SK-N-SH treated with all-trans-retinoic acid at 6 μM for 48 hours (cell line): ENCODE measurements around the gene CCDC81.
A peak's percentile ranks its signal among the peaks of the same experiment; 100 is the strongest.

Experiments used
- ATAC-seq: fragments of 200-7000 bp; cut with Tn5 transposase; 3 replicates; pipeline ENCODE4 v1.9.1; 2020; ENCODE audit warnings: mild to moderate bottlenecking, moderate library complexity
- ARNTL ChIP-seq: fragments of 450-650 bp; formaldehyde crosslinking; IDR thresholded peaks from 2 replicates; pipeline ENCODE4 v1.5.0; 2020; ENCODE audit warnings: low read depth, mild to moderate bottlenecking, moderate library complexity, borderline replicate concordance
- CSDC2 ChIP-seq: fragments of 250-450 bp; sonication (Bioruptor Pico); IDR thresholded peaks from 2 replicates; pipeline ENCODE4 v1.5.0; 2020; ENCODE audit warnings: mild to moderate bottlenecking, moderate library complexity
- ESRRG ChIP-seq: fragments of 250-450 bp; sonication (Bioruptor Pico); IDR thresholded peaks from 2 replicates; pipeline ENCODE4 v1.6.1; 2021; ENCODE audit warnings: mild to moderate bottlenecking
- GLIS3 ChIP-seq: fragments of 250-450 bp; sonication (Bioruptor Pico); IDR thresholded peaks from 2 replicates; pipeline ENCODE4 v1.5.0; 2020; ENCODE audit warnings: mild to moderate bottlenecking, moderate library complexity
- ISL1 ChIP-seq: fragments of 250-450 bp; sonication (Bioruptor Pico); IDR thresholded peaks from 2 replicates; pipeline ENCODE4 v2.1.2; 2022; ENCODE audit warnings: mild to moderate bottlenecking, moderate library complexity
- OSR1 ChIP-seq: fragments of 250-450 bp; sonication (Bioruptor Pico); IDR thresholded peaks from 2 replicates; pipeline ENCODE4 v1.8.0; 2022; ENCODE audit warnings: moderate library complexity, mild to moderate bottlenecking, inconsistent platforms
- PPARA ChIP-seq: fragments of 250-450 bp; sonication (Bioruptor Pico); IDR thresholded peaks from 2 replicates; pipeline ENCODE4 v1.5.0; 2020; ENCODE audit warnings: mild to moderate bottlenecking, borderline replicate concordance
- RARB ChIP-seq: fragments of 250-450 bp; sonication (Bioruptor Pico); IDR thresholded peaks from 2 replicates; pipeline ENCODE4 v1.8.0; 2021; ENCODE audit warnings: mild to moderate bottlenecking, moderate library complexity
- TCF4 ChIP-seq: fragments of 250-450 bp; sonication (Bioruptor Pico); IDR thresholded peaks from 2 replicates; pipeline ENCODE4 v1.8.0; 2021; ENCODE audit warnings: mild to moderate bottlenecking, moderate library complexity, borderline replicate concordance
- TOX ChIP-seq: fragments of 250-450 bp; sonication (Bioruptor Pico); IDR thresholded peaks from 2 replicates; pipeline ENCODE4 v1.8.0; 2021; ENCODE audit warnings: mild to moderate bottlenecking, moderate library complexity, borderline replicate concordance
- TSHZ2 ChIP-seq: fragments of 250-450 bp; sonication (Bioruptor Pico); IDR thresholded peaks from 2 replicates; pipeline ENCODE4 v1.5.0; 2020; ENCODE audit warnings: mild to moderate bottlenecking, moderate library complexity
- ZC3H10 ChIP-seq: fragments of 250-450 bp; sonication (Bioruptor Pico); IDR thresholded peaks from 2 replicates; pipeline ENCODE4 v1.5.1; 2021; ENCODE audit warnings: mild to moderate bottlenecking, moderate library complexity
- ZFP3 ChIP-seq: fragments of 250-450 bp; sonication (Bioruptor Pico); IDR thresholded peaks from 2 replicates; pipeline ENCODE4 v1.5.0; 2020; ENCODE audit warnings: mild to moderate bottlenecking, moderate library complexity
- ZFP30 ChIP-seq: fragments of 450-650 bp; formaldehyde crosslinking; IDR thresholded peaks from 2 replicates; pipeline ENCODE4 v1.5.0; 2022; ENCODE audit warnings: mild to moderate bottlenecking, moderate library complexity
- ZNF565 ChIP-seq: fragments of 450-650 bp; formaldehyde crosslinking; conservative IDR thresholded peaks from 2 replicates; pipeline ENCODE4 v1.5.0; 2020; ENCODE audit warnings: low read depth, mild to moderate bottlenecking, moderate library complexity
- ZNF70 ChIP-seq: fragments of 450-650 bp; formaldehyde crosslinking; IDR thresholded peaks from 2 replicates; pipeline ENCODE4 v1.5.0; 2020; ENCODE audit warnings: mild to moderate bottlenecking, moderate library complexity
- ZNF8 ChIP-seq: fragments of 450-650 bp; formaldehyde crosslinking; IDR thresholded peaks from 2 replicates; pipeline ENCODE4 v1.5.0; 2020; ENCODE audit warnings: mild to moderate bottlenecking, moderate library complexity
- TF ChIP-seq, protein P1 (sequence below): fragments of 250-450 bp; sonication (Bioruptor Pico); IDR thresholded peaks from 2 replicates; pipeline ENCODE4 v1.8.0; 2021; ENCODE audit warnings: low read depth, mild to moderate bottlenecking, moderate library complexity, borderline replicate concordance
- TF ChIP-seq, protein P2 (sequence below): fragments of 250-450 bp; sonication (Bioruptor Pico); IDR thresholded peaks from 2 replicates; pipeline ENCODE4 v1.5.1; 2021; ENCODE audit warnings: mild to moderate bottlenecking, moderate library complexity

Gene CCDC81

DNA sequence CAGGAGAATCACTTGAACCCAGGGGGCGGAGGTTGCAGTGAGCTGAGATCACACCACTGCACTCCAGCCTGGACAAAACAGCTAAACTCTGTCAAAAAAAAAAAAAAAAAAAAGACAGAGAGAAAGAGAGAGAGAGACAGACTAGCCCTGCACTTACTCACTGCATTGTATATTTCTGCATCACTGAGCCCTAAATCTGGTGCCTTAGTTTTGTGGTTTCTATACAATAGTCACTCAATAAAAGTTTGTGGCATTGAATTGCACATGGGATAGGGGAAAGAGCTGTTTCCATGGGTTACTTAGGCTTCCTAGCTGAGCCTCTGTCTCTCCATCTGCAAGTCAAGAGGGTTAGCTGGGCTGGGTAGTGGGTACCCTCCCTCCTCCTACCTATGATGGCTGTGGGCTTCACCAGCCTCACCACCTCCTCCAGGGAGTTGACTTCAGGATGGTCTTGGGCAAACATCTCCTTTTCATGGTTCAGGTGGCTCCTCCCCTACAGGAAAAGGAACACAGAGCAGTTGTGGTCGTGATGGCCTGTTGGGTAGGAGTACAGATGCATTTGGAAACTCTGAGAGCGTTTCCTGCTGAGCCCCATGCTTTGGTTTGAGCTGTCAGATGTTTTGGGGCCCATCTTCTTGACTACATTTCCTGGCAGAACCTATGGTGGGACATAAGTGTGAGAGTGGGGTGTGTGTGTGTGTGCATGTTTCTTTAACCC lies 73.2 kb downstream of the CCDC81 start:
- no peak for ATAC-seq
- TF ChIP-seq ZFP3 (CRISPR knock-in tag): no peak
- no peak for TF ChIP-seq ZNF565
- TF ChIP-seq, protein P1, sequence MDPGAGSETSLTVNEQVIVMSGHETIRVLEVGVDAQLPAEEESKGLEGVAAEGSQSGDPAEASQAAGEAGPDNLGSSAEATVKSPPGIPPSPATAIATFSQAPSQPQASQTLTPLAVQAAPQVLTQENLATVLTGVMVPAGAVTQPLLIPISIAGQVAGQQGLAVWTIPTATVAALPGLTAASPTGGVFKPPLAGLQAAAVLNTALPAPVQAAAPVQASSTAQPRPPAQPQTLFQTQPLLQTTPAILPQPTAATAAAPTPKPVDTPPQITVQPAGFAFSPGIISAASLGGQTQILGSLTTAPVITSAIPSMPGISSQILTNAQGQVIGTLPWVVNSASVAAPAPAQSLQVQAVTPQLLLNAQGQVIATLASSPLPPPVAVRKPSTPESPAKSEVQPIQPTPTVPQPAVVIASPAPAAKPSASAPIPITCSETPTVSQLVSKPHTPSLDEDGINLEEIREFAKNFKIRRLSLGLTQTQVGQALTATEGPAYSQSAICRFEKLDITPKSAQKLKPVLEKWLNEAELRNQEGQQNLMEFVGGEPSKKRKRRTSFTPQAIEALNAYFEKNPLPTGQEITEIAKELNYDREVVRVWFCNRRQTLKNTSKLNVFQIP (CRISPR knock-in tag): no peak
- TF ChIP-seq ZNF70 (CRISPR knock-in tag): no peak
- no peak for TF ChIP-seq TCF4 (CRISPR knock-in tag)
- TF ChIP-seq ARNTL (CRISPR knock-in tag): no peak
- no peak for TF ChIP-seq ZC3H10 (CRISPR knock-in tag)
- no peak for TF ChIP-seq TSHZ2 (CRISPR knock-in tag)
- TF ChIP-seq ISL1 (CRISPR knock-in tag): no peak
- no peak for TF ChIP-seq OSR1 (CRISPR knock-in tag)
- TF ChIP-seq TOX (CRISPR knock-in tag): no peak
- no peak for TF ChIP-seq ZNF8

DNA sequence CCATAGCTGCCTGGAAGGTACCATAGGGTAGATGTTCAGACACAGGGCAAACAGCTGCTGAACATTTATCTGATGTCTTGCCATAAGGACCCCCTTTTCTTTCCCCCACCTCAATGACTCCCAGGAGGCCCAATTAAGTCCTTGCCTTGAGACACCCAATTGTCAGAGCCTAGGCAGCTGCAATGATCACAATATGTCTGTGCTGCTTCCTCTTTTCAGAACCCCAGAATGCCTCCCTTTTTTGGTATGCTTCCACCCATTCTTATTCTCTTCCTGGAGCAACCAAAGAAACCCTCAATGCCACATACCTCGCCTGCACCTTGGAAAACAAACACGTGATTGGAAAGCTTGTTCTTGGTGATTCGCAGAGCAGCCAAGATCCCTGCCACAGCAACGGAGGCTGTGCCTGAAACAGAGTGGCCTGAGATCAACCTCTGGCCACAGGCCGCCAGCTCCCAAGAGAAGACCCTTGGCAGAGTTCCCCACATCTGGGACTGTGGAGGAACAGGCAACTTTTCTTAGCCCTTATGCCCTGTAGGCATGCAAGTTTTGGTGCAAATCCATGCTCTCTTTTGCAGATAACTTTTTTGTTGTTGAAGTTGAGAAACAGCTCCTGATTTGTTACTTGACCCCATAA lies 75.4 kb downstream of the CCDC81 start:
- no peak for TF ChIP-seq ZFP30
- no peak for ATAC-seq

- no peak for TF ChIP-seq ARNTL (CRISPR knock-in tag)
- TF ChIP-seq RARB (CRISPR knock-in tag): no peak
- TF ChIP-seq, protein P1 (CRISPR knock-in tag): no peak
- TF ChIP-seq, protein P2, sequence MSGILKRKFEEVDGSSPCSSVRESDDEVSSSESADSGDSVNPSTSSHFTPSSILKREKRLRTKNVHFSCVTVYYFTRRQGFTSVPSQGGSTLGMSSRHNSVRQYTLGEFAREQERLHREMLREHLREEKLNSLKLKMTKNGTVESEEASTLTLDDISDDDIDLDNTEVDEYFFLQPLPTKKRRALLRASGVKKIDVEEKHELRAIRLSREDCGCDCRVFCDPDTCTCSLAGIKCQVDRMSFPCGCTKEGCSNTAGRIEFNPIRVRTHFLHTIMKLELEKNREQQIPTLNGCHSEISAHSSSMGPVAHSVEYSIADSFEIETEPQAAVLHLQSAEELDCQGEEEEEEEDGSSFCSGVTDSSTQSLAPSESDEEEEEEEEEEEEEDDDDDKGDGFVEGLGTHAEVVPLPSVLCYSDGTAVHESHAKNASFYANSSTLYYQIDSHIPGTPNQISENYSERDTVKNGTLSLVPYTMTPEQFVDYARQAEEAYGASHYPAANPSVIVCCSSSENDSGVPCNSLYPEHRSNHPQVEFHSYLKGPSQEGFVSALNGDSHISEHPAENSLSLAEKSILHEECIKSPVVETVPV (CRISPR knock-in tag): no peak
- TF ChIP-seq GLIS3 (CRISPR knock-in tag): no peak
- ATAC-seq: no peak
Observed at GRCh38 chr11:86453290-86454030, 78.8 kb downstream of the CCDC81 start.

- peak; percentile 88 for ATAC-seq
Observed at GRCh38 chr11:86456075-86456939, 81.6 kb downstream of the CCDC81 start.

More at GRCh38 chr11:86456075-86456939, 81.6 kb downstream of the CCDC81 start:
- TF ChIP-seq ZNF70 (CRISPR knock-in tag) (no peak), PPARA (no peak), ESRRG (CRISPR knock-in tag) (no peak), RARB (CRISPR knock-in tag) (no peak), CSDC2 (no peak), OSR1 (CRISPR knock-in tag) (no peak), GLIS3 (CRISPR knock-in tag) (no peak), ISL1 (CRISPR knock-in tag) (no peak)
- TF ChIP-seq, protein P2 (CRISPR knock-in tag): no peak
- TF ChIP-seq, protein P1 (CRISPR knock-in tag): no peak
